ENCODE measurements around the gene SPARC.

The SPARC gene

DNA sequence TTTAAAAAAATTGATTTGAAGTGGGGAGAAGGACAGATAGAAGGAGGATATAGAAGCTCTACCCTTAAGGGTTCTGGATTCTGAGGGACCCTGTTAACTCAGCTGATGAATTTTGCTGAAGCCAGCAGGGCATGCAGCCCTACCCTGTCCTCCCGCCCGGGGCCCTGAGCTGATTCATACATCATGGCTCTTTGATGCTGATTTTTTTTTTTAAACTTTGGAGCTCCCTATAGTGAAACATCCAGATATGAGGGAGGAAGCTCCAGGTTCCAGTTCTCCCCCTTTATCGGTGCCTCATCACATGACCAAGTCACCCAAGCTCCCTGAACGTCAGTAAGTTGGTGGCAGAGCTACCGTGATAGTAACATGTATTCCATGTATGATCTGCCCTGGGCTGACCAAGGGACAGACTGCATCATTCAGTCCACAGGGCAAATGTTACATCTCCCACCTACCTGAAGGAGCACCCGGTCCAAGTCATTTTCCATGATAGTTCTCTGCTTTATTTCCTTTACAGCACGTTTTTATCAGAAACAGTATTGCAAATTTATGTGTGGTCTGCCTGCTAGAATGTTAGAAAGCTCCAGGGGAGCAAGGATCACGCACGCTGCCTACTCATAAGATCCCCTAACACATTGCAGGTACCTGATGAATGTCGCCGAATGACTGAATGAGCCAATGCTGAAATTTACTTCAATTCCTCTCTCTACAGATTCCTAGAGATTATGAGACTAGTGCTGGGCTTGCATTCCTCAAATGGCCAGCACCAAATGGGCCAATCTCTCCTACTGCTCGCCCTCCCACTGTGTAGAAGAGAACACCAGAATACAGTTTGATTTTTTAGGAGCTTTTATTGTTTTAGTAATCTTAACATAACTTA is 25.9 kb downstream of the SPARC start:
- DNase-seq (ENCODE audit: low read depth in 2 of 2) = no peak

DNA sequence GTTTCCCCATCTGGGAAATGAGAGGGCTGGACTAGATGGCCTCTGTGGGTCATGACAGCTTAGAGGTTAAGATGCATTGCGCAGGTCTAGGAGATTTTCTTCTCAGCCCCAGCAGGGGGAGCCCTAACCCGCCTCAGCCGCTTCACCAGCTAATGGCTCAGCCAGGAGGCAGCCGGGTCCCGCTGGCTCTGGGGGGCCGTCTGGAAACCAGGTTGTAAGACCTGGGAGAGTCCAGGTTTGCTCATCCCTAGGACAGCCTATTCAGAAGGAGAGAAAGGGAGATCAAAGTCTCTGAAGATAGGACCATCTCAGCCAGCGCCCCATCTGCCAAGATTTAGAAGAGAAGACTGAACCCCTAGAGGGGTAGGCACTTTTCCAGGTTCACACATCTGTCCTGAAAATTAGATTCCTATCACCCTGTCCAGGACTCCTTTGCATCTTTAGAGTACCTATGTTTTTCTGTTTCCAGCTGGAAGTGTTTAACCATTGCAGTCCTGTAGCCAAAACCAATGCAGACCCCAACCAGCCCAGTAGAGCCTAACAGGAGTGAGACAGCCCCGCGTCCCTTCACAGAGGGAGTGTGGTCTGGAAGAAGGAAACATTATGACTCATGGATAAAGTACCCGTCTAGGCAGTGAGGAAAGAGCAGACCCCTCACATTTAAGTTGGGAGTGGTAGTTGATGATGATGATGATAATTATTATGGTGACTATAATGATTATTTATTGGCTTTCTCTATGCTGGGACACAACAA is 27.5 kb downstream of the SPARC start:
- peak; percentile 50 to 62 for DNase-seq (ENCODE audit: low read depth in 2 of 2)

GRCh38 chr5:151657114-151657513 is 29.6 kb downstream of the SPARC start:
- DNase-seq (ENCODE audit: low read depth in 2 of 2) = no peak

- DNase-seq (ENCODE audit: low read depth in 2 of 2) = no peak
Measured at GRCh38 chr5:151656311-151656710, 30.4 kb downstream of the SPARC start.

DNA sequence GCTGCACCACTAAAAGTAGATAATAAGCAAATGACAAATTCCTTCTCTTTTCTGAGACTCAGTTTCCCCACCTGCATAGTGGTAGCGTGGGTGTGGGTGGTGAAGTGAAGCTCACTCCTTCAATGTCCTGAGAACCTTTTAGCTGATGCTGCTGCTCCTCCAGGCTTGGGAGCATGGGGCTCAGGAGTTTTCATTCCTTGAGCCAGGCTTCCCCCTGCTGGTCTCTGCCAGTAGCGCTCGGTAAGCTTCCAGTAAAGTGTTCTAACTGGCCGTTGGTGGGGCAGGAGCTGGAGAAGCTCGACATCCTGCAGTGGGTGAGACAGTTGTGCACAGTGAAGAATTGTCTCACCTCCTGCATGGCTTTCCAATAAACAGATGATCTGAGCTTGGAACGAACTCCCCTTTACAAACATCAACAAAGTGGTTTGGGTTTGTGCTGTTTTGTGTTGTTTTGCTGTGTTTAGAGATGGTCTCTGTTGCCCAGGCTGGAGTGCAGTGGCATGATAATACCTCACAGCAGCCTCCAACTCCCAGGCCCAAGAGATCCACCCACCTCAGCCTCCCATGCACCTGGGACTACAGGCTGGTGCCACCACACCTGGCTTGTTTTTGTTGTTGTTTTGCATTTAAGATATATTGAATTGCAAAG is 34.6 kb downstream of the SPARC start:
- peak; percentile 19 to 23 for DNase-seq (ENCODE audit: low read depth in 2 of 2)

DNA sequence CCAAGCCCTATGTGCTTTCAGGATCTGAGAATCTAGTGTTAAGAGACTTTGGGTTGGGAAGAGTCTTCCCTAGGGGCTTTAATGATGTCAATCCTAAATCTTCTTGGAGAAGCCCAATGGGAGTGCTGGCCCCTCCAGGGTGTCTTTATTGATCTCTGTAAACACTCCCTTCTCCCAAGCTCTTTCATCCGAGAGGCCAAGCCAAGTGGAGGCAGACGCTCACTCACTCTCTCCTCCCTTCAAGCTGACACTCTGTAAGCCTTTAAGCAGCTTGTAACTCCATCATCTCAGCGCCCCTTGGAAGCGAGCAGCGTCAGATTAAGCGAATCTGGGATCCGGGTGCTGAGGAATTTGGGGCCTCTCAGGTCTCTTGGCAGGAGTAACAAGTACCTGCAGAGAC is 37.7 kb downstream of the SPARC start:
- no peak for DNase-seq (ENCODE audit: low read depth in 2 of 2)

DNA sequence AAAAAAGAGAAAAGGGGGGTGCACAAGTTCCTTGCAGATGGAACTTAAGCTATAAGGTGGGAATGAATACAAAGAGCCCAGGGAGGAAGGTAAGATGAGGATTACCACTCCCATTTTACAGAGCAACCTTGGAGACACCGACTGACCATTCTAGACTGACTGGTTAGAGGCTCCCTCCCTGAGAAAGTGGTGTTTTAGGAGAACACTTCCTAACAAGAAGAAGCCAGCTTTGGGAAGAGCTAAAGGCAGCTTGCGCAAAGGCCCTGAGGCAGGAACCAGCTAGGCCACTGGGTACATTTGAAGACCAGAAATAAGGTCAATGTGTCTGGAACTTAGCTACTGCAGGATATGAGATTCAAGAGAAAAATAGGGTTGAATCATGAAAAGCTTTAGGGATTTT is 38.6 kb downstream of the SPARC start:
- DNase-seq (ENCODE audit: low read depth in 2 of 2) = no peak

- no peak for DNase-seq (ENCODE audit: low read depth in 2 of 2)
Measured at GRCh38 chr5:151647320-151647861, 39.3 kb downstream of the SPARC start.

- DNase-seq (ENCODE audit: low read depth in 2 of 2) = no peak
Measured at GRCh38 chr5:151646334-151646733, 40.4 kb downstream of the SPARC start.

DNA sequence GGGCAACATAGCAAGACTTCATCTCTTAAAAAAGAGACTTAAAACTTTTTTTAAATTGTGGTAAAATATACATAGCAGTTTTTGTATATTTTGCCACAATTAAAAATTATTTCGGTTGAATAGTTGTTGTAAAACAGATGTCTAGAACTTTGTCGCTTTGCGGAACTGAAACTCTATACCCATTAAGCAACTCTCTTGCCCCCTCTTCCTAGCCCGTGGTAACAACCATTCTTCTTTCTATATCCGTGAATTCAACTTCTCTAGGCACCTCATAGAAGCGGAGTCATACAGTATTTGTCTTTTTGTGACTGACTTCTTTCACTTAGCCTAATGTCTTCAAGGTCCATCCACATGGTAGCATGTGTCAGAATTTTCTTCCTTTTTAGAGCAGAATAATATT is 43.3 kb downstream of the SPARC start:
- DNase-seq (ENCODE audit: low read depth in 2 of 2) = no peak

GRCh38 chr5:151642472-151643140 is 44.1 kb downstream of the SPARC start:
- no peak for DNase-seq (ENCODE audit: low read depth in 2 of 2)

DNA sequence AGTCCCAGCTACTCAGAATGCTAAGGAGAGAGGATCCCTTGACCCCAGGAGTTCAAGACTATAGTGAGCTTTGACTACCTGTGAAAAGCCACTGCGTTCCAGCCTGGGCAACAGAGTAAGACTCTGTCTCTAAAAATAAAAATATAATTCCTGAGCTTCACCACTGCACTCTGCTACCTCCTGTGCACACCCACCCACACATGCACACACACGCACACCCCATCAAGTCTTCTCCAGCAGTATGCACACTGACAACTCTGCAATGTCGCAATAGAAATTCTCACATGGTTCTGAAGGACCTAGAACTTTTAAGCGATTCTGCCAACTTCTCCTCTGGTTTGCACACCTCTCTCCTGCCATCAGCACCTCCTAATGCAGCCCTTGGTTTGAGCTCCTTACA is 48.1 kb downstream of the SPARC start:
- DNase-seq (ENCODE audit: low read depth in 2 of 2) = no peak

- no peak for DNase-seq (ENCODE audit: low read depth in 2 of 2)
Measured at GRCh38 chr5:151637676-151638075, 49.0 kb downstream of the SPARC start.

DNA sequence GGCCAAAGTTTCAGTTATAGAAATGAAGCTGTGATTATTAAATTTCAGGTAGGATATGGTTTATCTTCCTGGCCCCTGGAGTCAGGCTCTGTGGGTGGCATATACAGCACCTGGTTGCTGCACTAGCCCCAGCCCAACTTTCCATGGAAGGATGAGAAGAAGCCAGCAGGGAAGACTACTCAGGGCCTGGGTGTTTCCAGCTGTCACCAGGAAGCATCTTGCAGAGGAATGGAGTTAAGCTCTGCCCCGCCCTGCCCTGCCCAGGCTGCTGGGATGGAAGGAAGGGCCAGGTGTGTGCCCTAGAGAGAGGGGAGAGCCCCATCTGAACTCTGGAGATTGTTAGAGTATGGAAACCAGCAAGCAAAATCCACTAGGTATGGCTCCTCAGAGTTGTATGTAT is 52.8 kb downstream of the SPARC start:
- no peak for DNase-seq (ENCODE audit: low read depth in 2 of 2)

DNA sequence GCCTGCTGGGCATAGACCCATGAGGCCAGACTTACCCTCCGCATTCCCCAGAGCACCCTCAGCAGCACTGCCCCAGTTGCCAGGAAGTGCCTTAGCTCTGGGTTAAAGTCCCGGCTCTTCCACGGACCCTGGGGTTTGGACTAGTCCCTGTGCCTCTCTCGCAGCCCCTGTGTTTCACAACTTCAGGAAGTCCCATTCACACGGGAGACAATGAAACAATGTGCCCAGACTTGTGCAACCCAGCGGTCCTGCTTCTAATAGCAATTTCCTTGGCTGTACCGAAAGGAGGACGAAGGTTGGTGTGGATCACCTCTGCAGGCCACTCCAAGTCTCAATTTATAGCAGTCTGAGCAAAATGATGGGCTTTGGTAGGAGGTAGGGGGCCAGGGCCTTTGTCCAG is 53.8 kb downstream of the SPARC start:
- no peak for DNase-seq (ENCODE audit: low read depth in 2 of 2)

DNA sequence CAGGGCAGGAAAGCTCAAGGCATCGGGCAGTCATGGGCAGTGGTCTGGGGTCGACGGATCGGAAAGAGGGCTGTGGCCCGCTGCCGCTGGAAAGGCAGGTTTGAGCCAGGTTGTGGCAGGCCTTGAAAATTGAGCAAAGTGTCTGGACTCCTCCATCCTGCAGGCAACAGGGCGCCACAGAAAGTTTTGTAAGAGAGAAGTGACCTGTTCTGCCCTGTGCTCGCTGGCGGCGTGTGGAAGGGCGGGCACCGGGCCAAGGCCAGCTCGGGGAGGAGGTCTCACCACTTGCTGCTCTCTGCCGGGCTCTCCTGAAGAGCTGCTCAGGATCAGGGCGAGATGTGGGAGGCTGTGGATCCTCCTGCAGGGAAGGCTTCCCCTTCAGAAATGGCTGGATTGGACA is 54.2 kb downstream of the SPARC start:
- DNase-seq (ENCODE audit: low read depth in 2 of 2) = no peak

GRCh38 chr5:151631941-151632340 is 54.8 kb downstream of the SPARC start:
- no peak for DNase-seq (ENCODE audit: low read depth in 2 of 2)

DNA sequence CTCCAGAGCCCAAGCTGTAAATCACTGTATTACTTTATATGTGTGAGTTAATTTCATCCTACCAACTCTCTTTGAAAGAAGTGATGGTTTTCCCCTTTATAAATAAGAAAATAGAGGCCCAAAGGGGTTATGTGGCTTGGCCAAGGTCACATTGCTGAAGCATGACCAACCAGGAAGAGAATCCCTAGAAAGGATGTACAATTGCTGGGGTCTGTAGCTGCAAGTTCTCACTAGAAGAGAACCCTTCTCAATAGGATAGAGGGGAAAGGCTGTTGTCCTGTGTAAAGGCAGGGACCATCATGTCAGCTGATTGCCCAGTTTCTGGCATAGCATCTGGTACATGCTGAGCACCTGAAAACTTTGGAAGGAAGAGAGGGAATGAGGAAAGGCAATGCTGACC is 56.6 kb downstream of the SPARC start:
- no peak for DNase-seq (ENCODE audit: low read depth in 2 of 2)

DNA sequence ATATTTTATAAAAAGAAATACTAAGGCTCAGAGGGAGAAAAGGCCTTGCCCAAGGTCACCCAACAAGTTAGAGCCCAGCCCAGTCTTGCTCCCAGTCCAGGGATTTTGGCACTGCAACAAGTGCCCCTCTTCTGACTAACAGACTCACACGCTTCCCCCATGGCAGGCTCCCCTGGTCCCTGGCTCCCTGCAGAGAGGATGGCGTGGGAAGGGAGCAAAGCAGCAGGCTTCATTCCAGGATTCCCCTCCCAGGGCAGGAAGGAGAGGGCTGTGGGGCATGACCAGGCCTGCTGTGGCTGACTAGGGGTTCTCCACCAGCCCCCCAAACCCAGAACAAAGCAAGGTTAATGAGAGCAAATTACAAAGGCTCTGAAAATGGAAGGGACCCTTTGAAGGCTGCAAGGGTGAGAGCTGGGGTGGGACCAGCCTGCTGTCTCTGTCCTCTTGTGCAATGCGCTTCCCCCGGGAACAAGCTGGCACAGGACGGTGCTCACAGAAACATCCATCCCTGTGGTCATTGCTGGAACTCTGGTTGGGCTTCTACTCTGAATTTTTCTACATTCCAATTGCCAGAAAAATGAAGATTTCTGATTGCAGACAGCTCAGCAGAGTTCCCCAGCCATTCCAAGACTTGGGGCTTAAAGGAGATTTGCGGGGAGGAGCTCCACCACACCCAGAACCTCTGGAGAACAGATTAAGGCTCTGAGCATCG is 58.4 kb downstream of the SPARC start:
- no peak for DNase-seq (ENCODE audit: low read depth in 2 of 2)

- DNase-seq (ENCODE audit: low read depth in 2 of 2) = no peak
Measured at GRCh38 chr5:151627650-151628049, 59.1 kb downstream of the SPARC start.

- DNase-seq (ENCODE audit: low read depth in 2 of 2) = no peak
Measured at GRCh38 chr5:151625285-151625684, 61.4 kb downstream of the SPARC start.
